ENCODE data around the gene COPS8. TPM values are rescaled to one million over a fixed set of nuclear protein-coding genes. Genes with fewer than 3 reads are reported as not detected.

The COPS8 gene
- 10 to 100 TPM; 66.3 to 72.7 TPM for total RNA-seq
- polyA plus RNA-seq (2013, experiment 1 of 2): 116 TPM
- polyA plus RNA-seq (2013, experiment 2 of 2): 104 TPM
- long read RNA-seq, experiment 1, full-length matches to known transcripts: 40 of 68 reads
- long read RNA-seq, experiment 1, partial matches to known transcripts: 15 of 68 reads
- long read RNA-seq, experiment 1, other reads (novel, unspliced or antisense): 13 of 68 reads
- long read RNA-seq, experiment 2, full-length matches to known transcripts: 190 of 207 reads
- long read RNA-seq, experiment 2, partial matches to known transcripts: 5 of 207 reads
- long read RNA-seq, experiment 2, other reads (novel, unspliced or antisense): 12 of 207 reads
- long read RNA-seq, experiment 3, full-length matches to known transcripts: 272 of 288 reads
- long read RNA-seq, experiment 3, partial matches to known transcripts: 4 of 288 reads
- long read RNA-seq, experiment 3, other reads (novel, unspliced or antisense): 12 of 288 reads
- long read RNA-seq, experiment 4, full-length matches to known transcripts: 238 of 257 reads
- long read RNA-seq, experiment 4, partial matches to known transcripts: 3 of 257 reads
- long read RNA-seq, experiment 4, other reads (novel, unspliced or antisense): 16 of 257 reads

GRCh38 chr2:237085248-237086221, at the start of gene COPS8:
COPS8 (plus strand) TSS chr2:237085889; CDS start chr2:237085965, 76 bp downstream.
- H3K9ac ChIP-seq (ENCODE audit: extremely low read depth, low read length, poor library complexity, severe bottlenecking): peak within 1 kb of the TSS; percentile 85
- Mint-ChIP-seq H3K4me1 (peaks cover 6% of the 10 kb centered on the region), H3K27me3 (ENCODE audit: insufficient read depth) (peaks cover 3% of the 10 kb centered on the region), H3K9me3 (no peaks in the 10 kb centered on the region), H3K4me3 (peak within 1 kb of the TSS; percentile 95), H3K36me3 (ENCODE audit: low read depth) (peaks cover 7% of the 10 kb centered on the region), H3K27ac (peak within 1 kb of the TSS; percentile 99)
- H3K27ac ChIP-seq (ENCODE audit: low read depth, low read length): peak within 1 kb of the TSS; percentile 75
- peak; percentile 97 for DNase-seq
- H3K36me3 ChIP-seq (ENCODE audit: control insufficient read depth, insufficient read depth, low read length): peaks cover 19% of the 10 kb centered on the region
- peaks cover 2% of the 10 kb centered on the region for H3K4me1 ChIP-seq (ENCODE audit: control insufficient read depth, insufficient read depth, low read length)
- WGBS, 2 experiments (ENCODE audit: insufficient coverage in 1 of 2, insufficient read length in 1 of 2): 0% methylated on average over 41 to 86 of the region's 86 CpGs
- no peaks in the 10 kb centered on the region for H3K27me3 ChIP-seq (ENCODE audit: control insufficient read depth, insufficient read depth, low read length, poor library complexity, severe bottlenecking)
- peak within 1 kb of the TSS; percentile 98 for H3K4me3 ChIP-seq (ENCODE audit: low read length)
- peak; percentile 56 for TF ChIP-seq CTCF (conservative IDR thresholded peaks at IDR 0.05)
- no peaks in the 10 kb centered on the region for H3K9me3 ChIP-seq (ENCODE audit: control insufficient read depth, low read length)

GRCh38 chr2:237039301-237040031, 46.2 kb upstream of the COPS8 start:
- Mint-ChIP-seq H3K4me1 (peaks cover 21% of the 10 kb centered on the region), H3K9me3 (no peaks in the 10 kb centered on the region), H3K4me3 (no peak overlapping the region), H3K27me3 (ENCODE audit: insufficient read depth) (no peaks in the 10 kb centered on the region), H3K27ac (no peak overlapping the region), H3K36me3 (ENCODE audit: low read depth) (no peaks in the 10 kb centered on the region)
- Histone ChIP-seq H3K27ac (ENCODE audit: low read depth, low read length) (no peak overlapping the region), H3K9me3 (ENCODE audit: control insufficient read depth, low read length) (no peaks in the 10 kb centered on the region), H3K4me3 (ENCODE audit: low read length) (no peak overlapping the region), H3K4me1 (ENCODE audit: control insufficient read depth, insufficient read depth, low read length) (peaks cover 10% of the 10 kb centered on the region), H3K36me3 (ENCODE audit: control insufficient read depth, insufficient read depth, low read length) (no peaks in the 10 kb centered on the region), H3K9ac (ENCODE audit: extremely low read depth, low read length, poor library complexity, severe bottlenecking) (no peak overlapping the region), H3K27me3 (ENCODE audit: control insufficient read depth, insufficient read depth, low read length, poor library complexity, severe bottlenecking) (no peaks in the 10 kb centered on the region)
- WGBS, 2 experiments (ENCODE audit: insufficient coverage in 1 of 2, insufficient read length in 1 of 2): 92 to 93% methylated on average over 4 to 11 of the region's 14 CpGs
- TF ChIP-seq CTCF (conservative IDR thresholded peaks at IDR 0.05): no peak
- no peak for DNase-seq
